HG03159 (cell line): ENCODE measurements around the gene TMEM106C.

Experiments
- ATAC-seq: cut with Tn5 transposase; IDR thresholded peaks from one replicate; pipeline ENCODE4 v1.9.1; 2021; ENCODE audit warnings: mild to moderate bottlenecking, moderate library complexity; ENCODE audit not compliant: unreplicated experiment

The TMEM106C gene

GRCh38 chr12:48015129-48015528, 51.7 kb downstream of the TMEM106C start:
- no peak for ATAC-seq

- ATAC-seq: no peak
Measured at GRCh38 chr12:48015954-48016353, 52.6 kb downstream of the TMEM106C start.

- ATAC-seq: no peak
Measured at GRCh38 chr12:48016373-48017020, 53.1 kb downstream of the TMEM106C start.

GRCh38 chr12:48017496-48017895, 54.1 kb downstream of the TMEM106C start:
- ATAC-seq: no peak

GRCh38 chr12:48017921-48018617, 54.7 kb downstream of the TMEM106C start:
- no peak for ATAC-seq
